GM19452 (cell line): Measurements from ENCODE around the gene HECW1.
"Not testable (repeated sequence)": the region's sequence is repeated elsewhere in the genome, so short reads cannot be mapped to it uniquely, and the experiment has no call there.

Experiments used
- ATAC-seq: cut with Tn5 transposase; IDR thresholded peaks from one replicate; pipeline ENCODE4 v1.9.1; 2021; ENCODE audit not compliant: unreplicated experiment

The HECW1 gene

GRCh38 chr7:43201912-43202311 lies 89.5 kb downstream of the HECW1 start:
- no peak for ATAC-seq

- no peak for ATAC-seq
Observed at GRCh38 chr7:43204081-43204480, 91.6 kb downstream of the HECW1 start.

GRCh38 chr7:43205171-43205795 lies 92.8 kb downstream of the HECW1 start:
- ATAC-seq, result no peak

- no peak for ATAC-seq
Observed at GRCh38 chr7:43208242-43208641, 95.8 kb downstream of the HECW1 start.

- not testable (repeated sequence) for ATAC-seq
Observed at GRCh38 chr7:43210539-43210938, 98.1 kb downstream of the HECW1 start.

- no peak for ATAC-seq
Observed at GRCh38 chr7:43211286-43211685, 98.8 kb downstream of the HECW1 start.

- no peak for ATAC-seq
Observed at GRCh38 chr7:43211693-43212092, 99.2 kb downstream of the HECW1 start.

- ATAC-seq, result no peak
Observed at GRCh38 chr7:43212921-43213320, 100.5 kb downstream of the HECW1 start.

GRCh38 chr7:43215061-43215460 lies 102.6 kb downstream of the HECW1 start:
- ATAC-seq, result no peak

- no peak for ATAC-seq
Observed at GRCh38 chr7:43217055-43217454, 104.6 kb downstream of the HECW1 start.

- not testable (repeated sequence) for ATAC-seq
Observed at GRCh38 chr7:43218901-43219300, 106.5 kb downstream of the HECW1 start.

- ATAC-seq, result no peak
Observed at GRCh38 chr7:43220250-43220649, 107.8 kb downstream of the HECW1 start.

GRCh38 chr7:43220742-43221141 lies 108.3 kb downstream of the HECW1 start:
- ATAC-seq, result no peak

- ATAC-seq, result no peak
Observed at GRCh38 chr7:43229801-43230200, 117.4 kb downstream of the HECW1 start.

GRCh38 chr7:43232366-43232765 lies 119.9 kb downstream of the HECW1 start:
- ATAC-seq, result no peak

GRCh38 chr7:43234073-43234472 lies 121.6 kb downstream of the HECW1 start:
- no peak for ATAC-seq

GRCh38 chr7:43234968-43235367 lies 122.5 kb downstream of the HECW1 start:
- no peak for ATAC-seq

- ATAC-seq, result no peak
Observed at GRCh38 chr7:43240565-43240964, 128.1 kb downstream of the HECW1 start.

- ATAC-seq, result no peak
Observed at GRCh38 chr7:43242628-43243255, 130.3 kb downstream of the HECW1 start.

- ATAC-seq, result no peak
Observed at GRCh38 chr7:43244232-43244631, 131.8 kb downstream of the HECW1 start.

- no peak for ATAC-seq
Observed at GRCh38 chr7:43244784-43245183, 132.3 kb downstream of the HECW1 start.

GRCh38 chr7:43247757-43248156 lies 135.3 kb downstream of the HECW1 start:
- no peak for ATAC-seq

GRCh38 chr7:43248553-43248952 lies 136.1 kb downstream of the HECW1 start:
- no peak for ATAC-seq
